Measurements from ENCODE around the gene SDCCAG8. TPM values are rescaled to one million over a fixed set of nuclear protein-coding genes. Genes with fewer than 3 reads are reported as not detected.
A peak's percentile ranks its signal among the peaks of the same experiment; 100 is the strongest.

SDCCAG8 gene
- total RNA-seq, 1 donor = 41.0 TPM

DNA sequence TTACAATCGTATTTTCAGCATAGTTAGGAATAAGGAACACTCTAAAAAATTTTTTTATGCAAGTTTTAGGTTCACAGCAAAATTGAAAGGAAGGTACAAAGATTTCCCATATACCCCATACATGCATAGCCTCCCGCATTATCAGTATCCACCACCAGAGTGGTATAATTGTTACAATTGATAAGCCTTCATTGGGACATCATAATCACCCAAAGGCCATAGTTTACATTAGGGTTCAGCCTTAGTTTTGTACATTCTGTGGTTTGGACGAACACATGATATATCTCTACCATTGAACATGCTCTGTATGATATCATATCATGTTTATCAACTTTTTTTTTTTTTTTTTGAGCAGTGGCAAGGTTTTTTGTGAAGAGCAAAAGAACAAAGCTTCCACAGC is 180.0 kb downstream of the SDCCAG8 start:
- DNase-seq (ENCODE audit: low read depth) = no peak
- no peak overlapping the region for H3K4me3 ChIP-seq (ENCODE audit: low read depth, low read length)
- no peak for TF ChIP-seq CTCF (IDR thresholded peaks at IDR 0.05; ENCODE audit: insufficient read depth, low read depth, low read length)

DNA sequence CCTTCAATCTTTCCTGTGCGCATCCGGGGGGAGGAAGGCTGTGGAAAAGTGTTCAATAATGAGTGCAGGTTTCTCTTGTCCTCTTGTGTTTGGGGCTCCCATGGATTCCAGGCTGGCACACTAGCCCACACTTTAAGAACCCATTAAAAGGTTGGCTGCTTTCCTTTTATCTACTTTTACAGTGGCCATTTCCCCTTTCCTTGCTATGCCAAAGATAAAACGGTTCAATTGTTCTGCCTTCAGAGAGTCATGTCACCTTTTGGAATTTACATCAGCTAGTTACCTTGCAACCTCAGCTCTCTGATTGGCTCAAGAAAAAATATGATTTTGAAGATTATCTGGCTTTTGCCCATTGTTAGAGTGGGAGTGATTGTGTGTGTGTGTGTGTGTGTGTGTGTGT is 182.3 kb downstream of the SDCCAG8 start:
- TF ChIP-seq CTCF (IDR thresholded peaks at IDR 0.05; ENCODE audit: insufficient read depth, low read depth, low read length) = no peak
- H3K4me3 ChIP-seq (ENCODE audit: low read depth, low read length) = no peak overlapping the region
- DNase-seq (ENCODE audit: low read depth) = no peak

DNA sequence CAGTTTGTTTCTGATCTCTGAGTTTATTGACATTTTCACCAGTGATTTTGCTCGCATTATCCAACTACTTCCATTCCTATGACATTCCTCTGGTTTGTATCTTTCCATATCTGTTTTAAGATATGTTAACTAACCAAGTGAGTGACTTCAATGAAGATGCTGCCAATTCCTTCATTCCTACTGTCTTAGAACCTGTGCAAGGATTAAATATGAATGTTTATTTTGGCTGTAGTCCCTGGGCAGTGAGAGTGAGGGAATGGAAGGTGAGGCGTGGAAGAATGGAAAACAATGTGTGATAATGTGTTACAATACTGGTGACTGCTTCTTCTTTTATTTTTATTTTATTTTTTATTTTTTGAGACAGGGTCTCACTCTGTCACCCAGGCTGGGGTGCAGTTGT is 183.0 kb downstream of the SDCCAG8 start:
- TF ChIP-seq CTCF (IDR thresholded peaks at IDR 0.05; ENCODE audit: insufficient read depth, low read depth, low read length) = no peak
- H3K4me3 ChIP-seq (ENCODE audit: low read depth, low read length) = no peak overlapping the region
- DNase-seq (ENCODE audit: low read depth) = no peak

- no peak for DNase-seq (ENCODE audit: low read depth)
- no peak for TF ChIP-seq CTCF (IDR thresholded peaks at IDR 0.05; ENCODE audit: insufficient read depth, low read depth, low read length)
- H3K4me3 ChIP-seq (ENCODE audit: low read depth, low read length) = no peak overlapping the region
Observed at GRCh38 chr1:243440406-243440805, 184.6 kb downstream of the SDCCAG8 start.

GRCh38 chr1:243441601-243442000 is 185.8 kb downstream of the SDCCAG8 start:
- H3K4me3 ChIP-seq (ENCODE audit: low read depth, low read length) = no peak overlapping the region
- no peak for DNase-seq (ENCODE audit: low read depth)
- TF ChIP-seq CTCF (IDR thresholded peaks at IDR 0.05; ENCODE audit: insufficient read depth, low read depth, low read length) = no peak

DNA sequence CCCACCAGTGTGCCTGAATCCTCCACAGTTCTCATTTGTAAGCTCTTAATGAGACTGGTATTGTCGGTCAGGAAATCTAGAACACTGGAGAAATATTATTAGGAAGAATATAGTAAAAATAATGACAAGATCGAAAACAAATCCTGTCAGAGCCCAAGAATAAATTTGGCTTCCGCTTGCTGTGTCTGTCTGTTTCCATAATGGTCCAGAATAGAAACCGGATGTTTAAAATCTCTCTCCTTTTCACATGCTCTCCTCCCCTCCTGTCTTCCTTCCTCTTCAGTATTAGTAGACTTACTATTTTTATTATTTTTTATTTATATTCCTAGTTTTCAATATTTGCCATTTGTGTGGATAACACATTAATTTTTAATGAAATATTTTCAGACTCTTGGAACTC is 187.7 kb downstream of the SDCCAG8 start:
- TF ChIP-seq CTCF (IDR thresholded peaks at IDR 0.05; ENCODE audit: insufficient read depth, low read depth, low read length) = no peak
- DNase-seq (ENCODE audit: low read depth) = no peak
- no peak overlapping the region for H3K4me3 ChIP-seq (ENCODE audit: low read depth, low read length)

DNA sequence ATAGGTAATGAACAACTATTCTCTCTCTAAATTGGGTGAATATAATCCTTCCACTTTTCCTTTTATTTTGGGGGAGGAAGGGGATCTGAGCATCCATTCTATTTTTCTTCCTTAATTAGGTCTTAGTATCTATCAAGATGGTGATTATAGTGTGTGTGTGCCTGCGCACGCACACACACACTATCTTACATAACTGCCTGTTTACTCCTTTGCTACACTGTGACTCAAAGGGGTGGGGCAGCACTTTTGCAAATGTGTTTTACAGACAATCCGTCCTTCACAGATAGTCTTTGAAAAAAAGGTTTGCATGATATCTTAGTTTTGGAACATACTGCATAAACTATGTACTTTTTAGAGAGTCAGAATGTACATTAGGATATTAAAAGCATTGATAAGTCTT is 191.5 kb downstream of the SDCCAG8 start:
- peak; percentile 74 for DNase-seq (ENCODE audit: low read depth)

More for the DNA sequence above, 191.5 kb downstream of the SDCCAG8 start:
- H3K4me3 ChIP-seq (ENCODE audit: low read depth, low read length) = no peak overlapping the region
- TF ChIP-seq CTCF (IDR thresholded peaks at IDR 0.05; ENCODE audit: insufficient read depth, low read depth, low read length) = no peak
